Panc1 (cell line): ENCODE measurements around the gene ZNF208. TPM values are rescaled to one million over a fixed set of nuclear protein-coding genes. Genes with fewer than 3 reads are reported as not detected.

Experiments
- total RNA-seq: library from RNA; stranded (reverse); gene quantifications from one replicate; pipeline ENCODE4 v1.2.1, GENCODE V29; 2021; ENCODE audit not compliant: unreplicated experiment

Gene ZNF208
- total RNA-seq, 1 experiment from 2014 or later, result not detected

Other genes with a start within 250 kb of the ZNF208 start
- 12.1 TPM for gene ZNF100, start 243.4 kb downstream of the ZNF208 start, total RNA-seq
- gene ZNF43, start 174.8 kb downstream of the ZNF208 start, total RNA-seq, result 27.7 TPM
- gene ZNF257, start 41.5 kb upstream of the ZNF208 start, total RNA-seq, result not detected
- not detected for gene ZNF676, start 186.0 kb upstream of the ZNF208 start, total RNA-seq